ENCODE data around the gene SEMA3D. TPM values are rescaled to one million over a fixed set of nuclear protein-coding genes. Genes with fewer than 3 reads are reported as not detected.

SEMA3D gene
- total and polyA plus RNA-seq, 2 of the 4 experiments (the other 2 are of a cell fraction), result 2.9 to 13.6 TPM

GRCh38 chr7:85000735-85001350 is 186.0 kb downstream of the SEMA3D start:
- Histone ChIP-seq H2BK5ac (ENCODE audit: low read depth, low read length, poor library complexity, severe bottlenecking) (no peak overlapping the region), H4K91ac (ENCODE audit: insufficient read depth, low read depth, low read length) (no peak overlapping the region), H3K79me1 (ENCODE audit: low read depth in 1 of 2, low read length in 2 of 2) (no peaks in the 10 kb centered on the region), H2AFZ (replicated peaks; ENCODE audit: low read length, poor library complexity) (no peak overlapping the region), H4K8ac (ENCODE audit: low read depth in 2 of 2, low read length in 2 of 2) (no peak overlapping the region), H3K56ac (ENCODE audit: extremely low read depth, insufficient read depth, low read length) (no peak overlapping the region), H3K9me3 (ENCODE audit: control insufficient read depth, insufficient read depth, low read length) (no peaks in the 10 kb centered on the region), H2AK9ac (replicated peaks; ENCODE audit: low read depth, low read length, poor library complexity) (no peak overlapping the region), H2BK120ac (ENCODE audit: low read depth, low read length) (no peak overlapping the region), H2BK20ac (ENCODE audit: low read depth, low read length) (no peak overlapping the region), H3K9me1 (ENCODE audit: insufficient read depth, low read length) (no peaks in the 10 kb centered on the region), H3K27ac (ENCODE audit: insufficient read depth, low read length) (no peak overlapping the region), H3K27me3 (ENCODE audit: control insufficient read depth, insufficient read depth, low read length) (no peaks in the 10 kb centered on the region), H4K5ac (ENCODE audit: low read depth, low read length) (no peak overlapping the region), H3K9ac (ENCODE audit: low read depth, low read length) (no peak overlapping the region), H3K4me3 (ENCODE audit: insufficient read depth, low read depth, low read length) (no peak overlapping the region), H3K36me3 (ENCODE audit: control insufficient read depth, insufficient read depth, low read length) (no peaks in the 10 kb centered on the region), H3K4me2 (ENCODE audit: low read depth, low read length) (no peak overlapping the region), H2AK5ac (ENCODE audit: low read depth, low read length) (no peak overlapping the region), H3K4ac (ENCODE audit: low read depth, low read length) (no peak overlapping the region), H3K14ac (replicated peaks; ENCODE audit: low read depth, low read length) (no peak overlapping the region), H2BK15ac (ENCODE audit: low read depth, low read length) (no peak overlapping the region), H3K4me1 (ENCODE audit: control insufficient read depth, insufficient read depth, low read length) (no peaks in the 10 kb centered on the region), H3K18ac (ENCODE audit: low read depth, low read length) (no peak overlapping the region), H3K23ac (ENCODE audit: low read depth, low read length) (no peak overlapping the region), H4K20me1 (ENCODE audit: insufficient read depth, low read length) (no peaks in the 10 kb centered on the region)
- DNase-seq, result no peak
- dilution Hi-C loops (cut with HindIII; ENCODE audit: low sequenced_read_pairs, unreplicated experiment), result no loop called here
- intact Hi-C loops (cut with micrococcal nuclease), result no loop called here
- no TSS peak for BruUV-seq (replicated peaks)
- TF ChIP-seq RAD21 (IDR thresholded peaks at IDR 0.05; ENCODE audit: low read length) (no peak), FOS (IDR thresholded peaks at IDR 0.05; ENCODE audit: low read depth, low read length) (no peak), RFX5 (IDR thresholded peaks at IDR 0.05; ENCODE audit: low read depth, low read length) (no peak), MAZ (IDR thresholded peaks at IDR 0.05; ENCODE audit: borderline replicate concordance, low read depth, low read length) (no peak), BHLHE40 (IDR thresholded peaks at IDR 0.05; ENCODE audit: low read depth, low read length) (no peak), CEBPB (IDR thresholded peaks at IDR 0.05; ENCODE audit: low read depth, low read length) (no peak)
- POLR2A ChIA-PET (ENCODE audit: unreplicated experiment), result no interaction called here
- in situ Hi-C loops (cut with MboI; ENCODE audit: low sequenced_read_pairs), result loop anchor here (25.0 kb wide), 2 partner anchors 364 to 539 kb away; no protein-coding TSS in a partner anchor
- CTCF ChIA-PET, result no interaction called here
- ATAC-seq (ENCODE audit: low read depth), result no peak
- no CpG with 5 or more reads among the region's 1 CpG for WGBS, 2 experiments (ENCODE audit: extremely low coverage in 2 of 2, insufficient read length in 1 of 2)
